NCI-H510A (cell line): ENCODE results near the gene DEPDC5.

Source experiments
- DNase-seq: peaks from one replicate; lab custom pipeline; 2025; lab: John Stamatoyannopoulos, UW

DEPDC5 gene

DNA sequence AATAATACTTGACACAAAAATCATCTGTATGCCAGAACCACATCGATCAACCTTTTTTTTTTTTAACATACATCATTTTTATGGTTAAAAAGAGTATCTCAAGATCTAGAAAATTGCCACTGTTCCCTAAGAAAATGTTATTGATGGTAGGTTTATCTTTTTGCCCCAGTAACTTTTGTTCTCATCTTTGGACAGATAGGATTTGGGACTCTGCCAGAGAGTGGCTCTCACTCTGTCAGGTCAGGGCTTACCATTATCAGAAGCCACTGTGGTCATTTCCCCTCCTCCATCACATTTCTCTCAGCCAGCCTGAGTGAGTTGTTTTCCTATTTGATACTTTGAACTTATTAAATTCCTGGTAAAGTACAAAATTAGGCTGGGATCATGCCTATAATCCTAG is 142.7 kb downstream of the DEPDC5 start:
- DNase-seq, result no peak

DNA sequence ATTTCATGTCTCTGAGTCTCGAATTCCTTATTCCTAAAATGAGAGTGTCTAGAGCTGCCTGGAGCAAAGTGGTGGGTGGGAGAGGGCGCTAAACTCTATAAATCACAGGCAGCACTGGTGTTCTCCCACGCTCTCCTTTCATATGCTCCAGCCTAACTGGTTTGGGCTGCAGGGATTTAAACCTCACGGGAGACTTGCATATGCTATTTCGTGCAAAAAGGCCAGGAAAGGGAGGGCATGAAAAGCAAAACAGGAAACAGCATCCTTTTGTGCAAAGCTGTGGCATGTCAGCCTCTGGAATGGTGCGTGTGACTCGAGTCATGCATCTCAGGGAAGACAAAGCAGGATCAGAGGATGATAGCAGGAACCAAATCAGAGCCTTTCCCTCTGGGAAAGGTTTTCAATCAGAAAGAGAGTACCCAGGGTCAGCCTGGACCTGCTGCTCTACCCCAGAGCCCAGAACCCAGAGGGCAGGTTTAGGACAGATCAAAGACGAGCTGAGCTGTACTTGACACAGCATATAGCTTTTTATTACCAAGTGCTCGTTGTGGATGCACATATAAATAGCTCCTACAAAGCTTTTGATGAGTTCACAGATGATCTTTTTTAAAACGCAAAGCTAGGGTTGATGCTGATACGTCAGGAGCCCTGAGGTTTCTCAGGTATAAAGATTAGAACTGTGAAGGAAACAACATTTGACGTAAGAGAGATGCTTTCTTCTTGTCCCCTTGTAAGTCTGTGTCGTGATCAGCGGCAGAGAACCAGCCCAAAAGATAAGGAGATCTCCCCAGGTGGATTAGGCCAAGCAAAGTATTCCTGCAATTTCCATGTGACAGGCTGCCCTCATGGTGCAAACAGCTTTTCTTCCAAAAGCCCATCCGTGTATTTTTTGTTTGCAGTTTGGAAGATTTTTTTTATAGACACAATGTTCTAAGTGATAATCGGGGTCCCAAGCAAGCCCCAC is 144.3 kb downstream of the DEPDC5 start:
- no peak for DNase-seq

DNA sequence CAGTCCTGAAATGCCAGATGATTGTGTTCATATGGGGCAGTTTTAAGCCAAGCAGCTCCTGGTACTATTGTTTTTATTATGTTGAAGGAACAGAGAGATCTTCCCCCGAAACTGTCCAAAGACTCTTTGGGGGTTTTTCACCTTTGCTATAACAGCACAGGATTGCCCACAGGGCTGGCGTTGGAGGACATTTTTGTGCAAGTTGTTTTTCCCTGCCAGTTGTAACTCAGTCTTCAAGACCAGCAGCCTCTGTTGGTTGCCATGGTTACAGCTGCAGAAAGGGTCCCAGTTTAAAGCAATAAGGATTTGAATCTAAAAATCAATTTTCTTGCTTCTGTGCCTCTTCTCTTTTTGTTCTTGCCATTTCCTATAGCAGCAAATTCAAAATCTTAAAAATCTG is 145.1 kb downstream of the DEPDC5 start:
- no peak for DNase-seq

DNA sequence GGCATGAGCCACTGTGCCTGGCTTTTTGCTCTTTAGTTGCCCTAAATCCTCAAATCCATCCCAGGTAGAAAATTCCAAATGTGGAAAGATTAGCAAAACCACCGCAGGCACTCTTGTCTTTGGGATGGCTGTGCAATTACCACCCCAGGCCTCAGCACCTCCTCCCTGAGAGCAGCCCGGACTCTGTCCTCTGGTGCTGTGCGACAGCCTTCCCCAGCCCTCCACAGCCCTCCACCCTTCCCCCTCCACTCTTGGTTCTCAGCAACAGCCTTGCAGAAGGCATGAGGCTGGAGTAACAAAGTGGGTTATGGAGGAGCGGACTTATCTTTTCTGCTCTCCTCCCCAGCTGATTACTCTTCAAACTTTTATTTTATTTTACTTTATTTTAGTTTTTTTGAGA is 145.8 kb downstream of the DEPDC5 start:
- no peak for DNase-seq

DNA sequence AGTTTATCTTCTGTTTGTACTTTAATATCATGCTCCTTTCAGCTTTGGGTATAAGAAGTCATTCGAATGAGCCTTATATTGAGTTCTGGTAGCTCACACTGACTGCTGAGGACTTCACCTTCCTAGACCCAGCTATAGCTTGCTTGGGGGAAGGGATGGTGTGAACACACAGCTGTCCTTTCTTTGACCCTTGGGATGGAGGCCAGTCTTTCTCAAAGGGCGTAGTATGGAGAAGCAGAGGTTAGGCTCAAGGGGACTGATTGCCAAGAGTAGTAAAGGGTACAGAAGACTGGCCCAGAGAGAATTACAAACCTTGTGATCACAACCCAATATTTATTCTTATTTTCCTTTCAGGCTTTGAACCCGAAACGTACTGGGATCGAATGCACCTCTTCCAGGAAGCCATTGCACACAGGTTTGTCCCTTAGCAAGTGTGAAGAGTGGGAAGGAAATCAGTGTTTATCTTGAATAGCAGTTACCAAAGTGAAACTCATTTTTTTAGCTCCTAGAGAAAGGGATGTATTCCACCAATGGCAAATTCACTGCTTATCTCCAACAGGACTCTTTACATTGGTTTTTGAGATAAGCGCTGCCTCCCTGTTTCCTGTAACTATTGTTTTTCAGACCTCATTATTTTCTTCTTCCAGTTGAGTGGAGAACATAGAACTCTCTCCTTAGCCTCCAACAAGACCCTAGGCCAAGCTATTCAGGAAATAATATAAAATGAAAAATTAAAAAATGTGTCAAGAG is 147.7 kb downstream of the DEPDC5 start:
- DNase-seq, result no peak

DNA sequence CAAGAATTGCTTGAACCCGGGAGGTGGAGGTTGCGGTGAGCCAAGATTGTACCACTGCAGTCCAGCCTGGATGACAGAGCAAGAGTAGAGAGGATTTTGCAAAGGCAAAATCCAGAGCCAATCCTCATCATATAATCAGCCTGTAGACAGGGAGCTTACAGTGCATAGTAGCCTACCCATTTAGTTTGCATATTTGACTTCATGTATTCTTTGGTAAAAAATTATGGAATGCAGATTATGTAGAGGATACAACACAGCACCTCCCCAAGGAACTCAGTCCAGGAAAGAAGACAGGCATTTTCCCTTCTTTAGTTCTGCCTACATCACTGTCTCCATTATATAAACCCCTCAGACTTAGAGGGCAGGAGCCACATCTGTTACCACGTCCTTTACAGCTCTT is 150.8 kb downstream of the DEPDC5 start:
- no peak for DNase-seq

DNA sequence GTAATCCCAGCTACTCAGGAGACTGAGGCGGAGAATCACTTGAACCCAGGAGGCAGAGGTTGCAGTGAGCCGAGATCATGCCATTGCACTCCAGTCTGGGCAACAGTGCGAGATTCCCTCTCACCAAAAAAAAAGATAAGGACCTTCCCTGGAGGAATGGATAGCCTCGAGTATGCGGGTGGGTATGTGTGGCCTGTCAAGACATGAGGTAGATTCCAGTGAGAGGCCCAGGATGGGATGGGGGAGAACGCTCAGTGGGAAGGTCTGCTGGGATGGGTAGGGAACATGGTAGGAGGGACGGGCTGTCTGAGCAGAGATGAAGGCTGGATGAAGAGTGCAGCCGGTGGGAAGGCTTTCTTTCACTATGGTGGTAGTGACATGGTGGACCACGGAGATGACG is 151.5 kb downstream of the DEPDC5 start:
- no peak for DNase-seq

DNA sequence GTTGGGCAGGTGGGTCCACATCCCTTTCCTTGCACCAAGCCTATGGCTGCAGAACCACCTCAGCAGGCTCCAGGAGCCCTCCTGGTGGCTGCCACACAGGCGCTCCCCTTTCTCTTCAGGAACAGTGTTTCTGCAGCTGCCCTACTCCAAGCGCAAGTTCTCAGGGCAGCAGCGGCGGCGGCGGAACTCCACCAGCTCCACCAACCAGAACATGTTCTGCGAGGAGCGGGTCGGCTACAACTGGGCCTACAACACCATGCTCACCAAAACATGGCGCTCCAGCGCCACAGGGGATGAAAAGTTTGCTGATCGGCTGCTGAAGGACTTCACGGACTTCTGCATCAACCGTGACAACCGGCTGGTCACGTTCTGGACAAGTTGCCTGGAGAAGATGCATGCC is 152.3 kb downstream of the DEPDC5 start:
- DNase-seq, result no peak

DNA sequence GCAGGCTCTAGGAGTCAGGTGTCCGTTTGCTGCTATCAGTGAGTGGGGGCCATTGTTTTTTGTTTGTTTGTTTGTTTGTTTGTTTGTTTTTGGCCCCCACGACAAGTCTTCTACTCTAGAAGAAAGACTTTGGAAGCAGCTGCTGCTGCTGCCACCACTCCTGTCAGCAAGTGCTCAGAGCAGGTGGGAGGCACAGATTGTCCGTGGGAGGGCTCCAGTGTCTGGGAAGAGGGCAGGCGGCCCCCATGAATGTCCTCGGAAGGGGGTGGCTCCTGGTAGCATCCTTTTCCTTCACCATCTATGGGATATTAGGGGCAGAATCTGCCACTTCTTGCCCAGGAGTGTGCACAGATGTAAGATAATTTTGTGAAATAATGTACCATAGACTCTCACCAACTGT is 152.8 kb downstream of the DEPDC5 start:
- no peak for DNase-seq

DNA sequence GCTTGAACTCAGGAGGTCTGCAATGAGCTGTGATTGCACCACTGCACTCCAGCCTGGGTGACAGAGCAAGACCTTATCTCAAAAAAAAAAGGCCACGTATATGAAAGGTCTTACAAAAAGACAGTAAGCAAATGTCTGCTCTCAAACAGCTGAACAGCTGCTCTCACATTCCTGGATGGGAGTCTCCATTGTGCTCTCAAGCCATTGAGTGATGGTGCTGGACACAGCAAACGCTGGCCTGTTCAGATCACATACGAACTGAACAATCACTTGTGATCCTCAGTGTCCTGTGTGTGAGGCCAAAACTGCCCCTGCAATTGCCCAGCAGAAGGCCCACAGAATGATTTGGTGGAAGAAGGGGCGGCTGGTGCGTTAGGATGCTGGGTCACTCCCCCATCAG is 156.2 kb downstream of the DEPDC5 start:
- no peak for DNase-seq

DNA sequence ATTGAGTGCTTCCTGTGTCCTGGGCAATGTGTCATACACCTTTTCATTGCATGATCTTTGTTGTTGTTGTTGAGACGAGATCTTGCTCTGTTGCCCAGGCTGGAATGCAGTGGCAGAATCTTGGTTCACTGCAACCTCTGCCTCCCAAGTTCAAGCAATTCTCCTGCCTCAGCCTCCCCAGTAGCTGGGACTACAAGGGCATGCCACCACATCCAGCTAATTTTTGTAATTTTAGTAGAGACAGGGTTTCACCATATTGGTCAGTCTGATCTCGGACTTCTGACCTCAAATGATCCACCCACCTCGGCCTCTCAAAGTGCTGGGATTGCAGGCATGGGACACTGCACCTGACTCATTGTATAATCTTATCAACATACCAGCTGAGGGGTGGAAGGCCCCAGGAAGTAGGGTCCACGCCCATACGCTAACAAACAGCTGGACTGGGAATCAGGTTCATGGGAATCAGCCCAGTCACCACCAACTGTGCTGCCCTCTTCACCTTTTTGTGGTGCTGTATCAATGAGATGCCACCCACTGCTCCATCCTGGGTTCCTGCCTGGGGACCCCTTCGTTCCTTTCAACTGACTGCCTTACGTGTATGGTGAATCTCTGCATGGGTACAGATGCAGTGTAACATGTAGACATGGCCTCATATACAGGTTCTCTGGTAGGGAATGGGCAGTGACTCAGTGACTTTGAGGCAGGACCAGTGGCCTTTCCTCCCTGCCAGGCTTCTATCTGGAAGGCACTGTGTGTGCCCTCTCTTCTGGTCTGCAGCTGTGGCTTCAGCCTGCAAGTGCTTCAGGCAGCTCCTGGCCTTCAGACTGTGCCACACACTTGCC is 158.0 kb downstream of the DEPDC5 start:
- no peak for DNase-seq

DNA sequence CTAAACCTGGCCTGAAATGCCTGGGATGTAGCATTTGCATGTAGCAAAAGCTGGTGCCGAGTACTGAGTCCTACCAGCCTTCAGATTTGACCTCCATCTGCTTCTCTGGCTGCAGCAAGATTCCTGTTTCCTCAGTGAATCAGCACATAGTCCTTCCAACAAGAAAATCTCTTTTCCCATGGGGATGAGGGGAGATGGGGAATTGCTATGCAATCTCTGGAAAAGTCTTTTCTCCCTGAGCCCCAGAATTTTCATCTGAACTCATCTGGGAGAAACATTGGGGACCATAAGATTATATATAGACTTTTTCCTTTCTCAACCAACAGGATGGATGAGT is 158.6 kb downstream of the DEPDC5 start:
- DNase-seq, result no peak

DNA sequence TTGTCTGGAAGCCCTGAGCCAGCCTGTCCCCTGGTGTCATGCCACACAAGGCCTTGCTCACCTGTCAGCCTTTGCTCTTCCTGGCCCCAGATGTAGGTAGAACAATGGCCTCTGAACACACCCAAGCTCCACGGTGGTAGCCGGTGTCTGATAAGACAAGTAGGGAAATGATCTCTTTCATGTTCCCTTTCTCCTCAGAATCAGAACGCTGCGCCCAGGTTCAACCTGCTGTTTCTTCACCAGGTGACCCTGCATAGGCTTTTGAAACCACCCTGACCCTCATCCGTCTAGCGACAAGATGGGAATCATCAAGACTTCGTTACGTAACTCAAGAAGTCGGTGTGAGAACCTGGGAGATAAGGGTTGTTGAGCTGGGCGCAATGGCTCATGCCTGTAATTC is 161.8 kb downstream of the DEPDC5 start:
- DNase-seq, result no peak

DNA sequence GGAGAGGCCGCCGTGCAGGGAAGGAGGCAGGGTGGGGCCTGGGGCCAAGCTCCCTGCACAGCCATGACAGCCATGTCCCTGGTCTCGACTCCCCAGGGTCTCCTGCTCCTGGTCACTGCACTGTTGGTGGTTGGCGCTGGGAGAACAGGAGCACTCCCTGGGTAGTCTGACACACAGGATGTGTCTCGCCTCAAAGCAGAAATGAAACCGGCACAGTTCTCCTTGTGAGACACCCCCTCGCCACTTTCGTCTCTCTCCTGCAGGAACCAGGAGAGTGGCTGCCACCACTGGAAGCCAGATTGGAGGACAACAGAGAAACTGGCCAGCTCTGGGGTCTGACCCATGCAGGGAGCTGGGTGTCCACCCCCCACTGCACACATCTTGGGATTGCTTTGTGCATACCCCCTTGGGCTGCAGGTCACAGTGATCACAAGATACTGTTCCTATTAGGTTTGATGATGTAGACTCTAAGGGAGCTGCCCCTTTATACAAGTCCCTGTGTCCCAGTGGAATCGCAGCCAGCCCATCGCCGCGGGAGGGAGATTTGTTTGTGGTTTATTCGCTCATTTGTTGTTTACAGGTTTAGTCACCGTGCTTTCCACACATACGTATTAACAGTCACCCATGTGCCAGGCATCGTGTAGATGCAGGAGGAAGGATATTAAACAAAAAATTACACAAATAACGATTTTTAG is 163.6 kb downstream of the DEPDC5 start:
- DNase-seq, result no peak

DNA sequence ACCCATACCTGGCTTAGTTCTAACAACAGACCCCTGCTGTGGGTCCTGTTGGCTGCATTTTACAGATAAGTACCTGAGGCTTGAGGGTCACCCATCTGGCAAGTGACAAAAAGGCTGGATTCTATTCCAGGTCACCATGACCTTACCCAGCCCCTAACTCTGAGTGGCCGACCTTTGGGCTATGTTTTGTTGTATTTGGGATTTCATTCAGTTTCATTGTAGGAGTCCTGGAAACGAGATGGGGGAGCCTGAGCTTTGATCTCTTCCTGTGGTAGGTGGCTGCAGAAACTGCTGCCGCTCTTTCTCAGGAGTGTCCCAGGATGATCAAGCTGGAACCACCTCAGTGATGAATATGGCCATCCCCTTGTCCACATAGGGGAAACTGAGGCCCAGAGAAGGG is 165.9 kb downstream of the DEPDC5 start:
- DNase-seq, result no peak

DNA sequence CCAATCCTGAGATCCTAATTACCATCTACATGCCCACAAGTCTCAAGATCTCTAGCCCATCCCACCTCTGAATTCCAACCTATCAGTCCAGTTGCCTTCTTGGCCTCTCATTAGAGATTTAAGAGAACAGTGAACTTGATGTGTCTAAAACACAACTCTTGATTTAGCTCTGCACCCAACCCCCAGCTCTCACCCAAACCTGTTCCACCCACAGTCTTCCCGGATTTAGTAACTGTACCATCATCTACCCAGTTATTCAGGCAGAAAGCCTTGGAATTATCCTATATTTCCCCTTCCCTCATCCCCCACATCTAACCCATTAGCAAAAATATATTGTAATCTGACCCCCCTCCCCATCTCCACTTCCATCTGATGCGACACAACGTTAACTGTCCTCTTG is 166.5 kb downstream of the DEPDC5 start:
- DNase-seq, result no peak

DNA sequence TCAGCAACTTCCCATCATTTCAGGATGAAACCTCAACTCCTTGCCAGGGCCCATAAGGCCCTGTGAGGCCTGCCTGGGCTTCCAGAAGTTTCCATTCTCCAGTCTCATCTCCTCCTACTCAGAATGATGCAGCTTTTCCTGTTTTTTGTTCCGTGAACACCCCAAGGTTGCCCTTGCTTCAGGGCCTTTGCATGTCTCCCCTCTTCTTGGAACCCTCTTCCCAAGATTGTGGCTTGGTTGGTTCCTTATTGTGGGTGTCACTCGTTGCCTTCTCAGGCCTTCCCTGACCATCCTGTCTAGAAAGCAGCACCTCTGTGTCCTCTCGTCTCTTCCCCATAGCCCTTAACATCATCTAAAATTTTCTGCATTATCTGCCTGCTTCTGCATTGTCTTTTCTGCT is 167.3 kb downstream of the DEPDC5 start:
- DNase-seq, result no peak

DNA sequence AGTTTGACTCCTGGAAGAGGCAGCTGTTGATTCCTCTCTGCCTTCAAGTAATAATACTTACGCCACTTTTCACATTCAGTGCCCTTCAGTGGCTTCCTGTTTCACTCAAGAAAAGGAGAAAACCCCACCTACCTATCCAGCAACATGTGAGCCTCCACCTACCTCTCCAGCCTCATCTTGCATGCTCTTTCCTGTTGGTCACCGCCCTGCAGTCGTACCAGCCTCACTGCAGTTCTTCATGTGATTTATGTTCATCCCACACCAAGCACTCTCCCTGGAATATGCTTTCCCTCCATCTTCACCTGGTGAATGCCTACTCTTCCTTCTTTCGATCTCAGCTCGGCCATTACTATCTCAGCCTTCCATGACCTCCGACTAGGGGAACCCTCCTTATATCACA is 168.7 kb downstream of the DEPDC5 start:
- DNase-seq, result no peak

DNA sequence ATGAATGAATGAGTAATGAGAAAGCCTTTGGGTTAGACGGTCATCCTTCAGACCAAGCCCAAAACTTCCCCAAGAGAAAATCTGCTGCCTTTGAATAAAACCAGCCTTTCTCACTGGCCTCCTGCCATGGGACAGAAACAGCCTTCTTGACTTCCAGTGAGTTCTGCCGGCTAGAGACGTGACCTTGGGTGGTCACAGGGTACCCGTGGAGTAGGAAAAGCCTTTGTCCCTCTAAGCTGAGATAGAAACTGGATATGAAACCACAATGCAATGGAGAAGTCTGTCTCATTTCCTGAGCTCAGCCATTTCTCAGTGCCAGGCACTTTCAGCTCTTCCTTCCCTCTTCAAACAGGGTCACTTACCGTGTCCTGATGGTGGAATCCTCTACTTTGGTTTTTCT is 169.3 kb downstream of the DEPDC5 start:
- DNase-seq, result no peak

DNA sequence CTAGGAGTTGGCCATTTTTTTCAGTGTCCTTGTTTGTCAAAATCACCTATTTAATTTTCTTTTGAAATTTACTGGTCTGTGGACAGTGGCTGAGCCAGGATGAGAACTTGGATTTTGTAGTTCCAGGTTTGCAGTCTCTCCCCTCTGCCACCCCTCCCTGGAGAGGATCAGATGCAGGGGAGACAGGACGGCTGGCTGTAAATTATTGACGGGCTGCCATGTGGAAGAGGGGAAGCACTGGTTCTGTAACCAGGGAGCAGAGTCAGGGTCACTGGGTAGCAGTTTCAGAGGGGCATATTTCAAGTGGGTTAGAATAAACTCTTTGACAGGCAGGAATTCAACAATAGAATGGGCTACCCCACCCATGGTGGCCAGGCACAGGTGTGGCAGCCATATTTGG is 169.9 kb downstream of the DEPDC5 start:
- no peak for DNase-seq

DNA sequence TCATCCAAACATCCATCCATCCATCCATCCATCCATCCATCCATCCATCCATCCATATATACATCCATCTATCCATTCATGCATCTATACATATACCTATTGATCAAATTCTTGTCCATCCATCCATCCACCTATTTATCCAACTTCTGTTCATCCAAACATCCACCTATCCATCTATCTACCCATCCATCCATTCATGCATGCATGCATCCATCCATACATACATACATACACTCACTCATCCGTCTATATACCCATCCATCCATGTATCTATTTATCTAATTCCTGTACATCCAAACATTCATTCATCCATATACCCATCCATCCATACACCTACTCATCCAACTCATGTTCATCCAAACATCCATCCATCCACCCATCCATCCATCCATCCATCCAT is 171.2 kb downstream of the DEPDC5 start:
- DNase-seq, result no peak

DNA sequence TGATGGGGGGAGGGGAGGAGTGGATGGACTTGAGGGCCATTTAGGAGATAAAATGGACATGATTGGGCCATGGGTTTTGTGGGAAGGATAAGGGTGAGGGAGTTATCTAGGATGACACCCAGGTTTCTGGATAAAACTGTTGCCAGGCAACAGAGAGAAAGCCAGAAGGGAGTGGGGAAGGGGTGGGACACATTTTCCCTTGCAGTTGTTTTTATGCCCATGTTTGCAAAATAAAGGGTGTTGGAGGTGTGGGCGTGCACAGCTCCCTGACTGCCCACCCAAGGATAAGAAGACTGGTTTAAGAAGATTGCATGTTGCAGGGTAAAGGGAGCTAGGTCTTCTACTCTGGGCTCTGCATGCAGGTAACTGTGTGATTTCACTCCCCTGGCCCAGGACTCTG is 172.2 kb downstream of the DEPDC5 start:
- DNase-seq, result no peak
